Measurements from ENCODE around the gene FSTL4.

Gene FSTL4

GRCh38 chr5:133311176-133311575, 301.2 kb downstream of the FSTL4 start:
- TF ChIP-seq CREB5 (CRISPR knock-in tag; IDR thresholded peaks at IDR 0.05; ENCODE audit: low read depth) (no peak), BACH2 (CRISPR knock-in tag; IDR thresholded peaks at IDR 0.05; ENCODE audit: borderline replicate concordance) (no peak), TCF4 (CRISPR knock-in tag; IDR thresholded peaks at IDR 0.05; ENCODE audit: borderline replicate concordance) (no peak), RARB (CRISPR knock-in tag; IDR thresholded peaks at IDR 0.05) (no peak), PATZ1 (CRISPR knock-in tag; IDR thresholded peaks at IDR 0.05; ENCODE audit: borderline replicate concordance) (no peak), POU6F1 (CRISPR knock-in tag; IDR thresholded peaks at IDR 0.05; ENCODE audit: borderline replicate concordance, low read depth) (no peak), CSDC2 (CRISPR knock-in tag; IDR thresholded peaks at IDR 0.05) (no peak), CSRNP3 (CRISPR knock-in tag; IDR thresholded peaks at IDR 0.05) (no peak), GLIS3 (CRISPR knock-in tag; IDR thresholded peaks at IDR 0.05) (no peak), SNAI2 (CRISPR knock-in tag; IDR thresholded peaks at IDR 0.05) (no peak), TSHZ2 (CRISPR knock-in tag; IDR thresholded peaks at IDR 0.05) (no peak), PPARA (CRISPR knock-in tag; IDR thresholded peaks at IDR 0.05; ENCODE audit: borderline replicate concordance) (no peak), ZNF70 (CRISPR knock-in tag; IDR thresholded peaks at IDR 0.05) (no peak), OSR1 (CRISPR knock-in tag; IDR thresholded peaks at IDR 0.05) (no peak), ZFP3 (CRISPR knock-in tag; IDR thresholded peaks at IDR 0.05) (no peak)
- ATAC-seq: no peak

- no peak for ATAC-seq
- TF ChIP-seq TSHZ2 (CRISPR knock-in tag; IDR thresholded peaks at IDR 0.05): no peak
- TF ChIP-seq CSDC2 (CRISPR knock-in tag; IDR thresholded peaks at IDR 0.05): no peak
- TF ChIP-seq ZNF565 (CRISPR knock-in tag; conservative IDR thresholded peaks at IDR 0.05; ENCODE audit: low read depth): no peak
- TF ChIP-seq CSRNP3 (CRISPR knock-in tag; IDR thresholded peaks at IDR 0.05): no peak
- TF ChIP-seq ARNTL (CRISPR knock-in tag; IDR thresholded peaks at IDR 0.05; ENCODE audit: borderline replicate concordance, low read depth): no peak
- no peak for TF ChIP-seq TCF4 (CRISPR knock-in tag; IDR thresholded peaks at IDR 0.05; ENCODE audit: borderline replicate concordance)
- TF ChIP-seq PATZ1 (CRISPR knock-in tag; IDR thresholded peaks at IDR 0.05; ENCODE audit: borderline replicate concordance): no peak
- no peak for TF ChIP-seq POU6F1 (CRISPR knock-in tag; IDR thresholded peaks at IDR 0.05; ENCODE audit: borderline replicate concordance, low read depth)
- TF ChIP-seq PPARA (CRISPR knock-in tag; IDR thresholded peaks at IDR 0.05; ENCODE audit: borderline replicate concordance): no peak
- TF ChIP-seq ZC3H10 (CRISPR knock-in tag; IDR thresholded peaks at IDR 0.05): no peak
- TF ChIP-seq ZNF70 (CRISPR knock-in tag; IDR thresholded peaks at IDR 0.05): no peak
- no peak for TF ChIP-seq ESRRG (CRISPR knock-in tag; IDR thresholded peaks at IDR 0.05)
- TF ChIP-seq ISL1 (CRISPR knock-in tag; IDR thresholded peaks at IDR 0.05): no peak
- no peak for TF ChIP-seq OSR1 (CRISPR knock-in tag; IDR thresholded peaks at IDR 0.05)
These were observed 302.2 kb downstream of the FSTL4 start for GRCh38 chr5:133309984-133310621.
